NCI-H2227 (cell line): ENCODE measurements around the gene METTL14.

Experiments used
- DNase-seq: peaks from one replicate; lab custom pipeline; 2025; ENCODE audit not compliant: unreplicated experiment; lab: John Stamatoyannopoulos, UW

METTL14 gene

DNA sequence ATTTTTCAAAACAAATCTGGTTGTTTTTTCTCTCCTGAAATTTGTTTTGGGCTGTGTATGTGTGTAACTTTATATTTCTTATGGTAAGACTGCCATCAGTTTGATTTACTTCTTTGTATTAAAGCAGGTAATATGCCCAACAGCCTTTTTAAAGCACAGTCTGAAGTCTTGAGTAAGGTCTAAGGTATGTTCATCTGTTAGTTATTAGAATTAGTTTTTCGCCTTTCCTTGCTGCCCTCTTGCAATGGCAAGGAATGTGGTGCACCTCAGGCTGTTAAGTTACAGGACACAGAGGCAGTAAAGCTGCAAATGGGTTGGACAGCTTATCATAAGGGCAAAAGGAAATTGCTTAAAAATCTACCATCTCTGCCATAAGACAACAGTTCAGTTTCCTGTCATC lies 71.8 kb downstream of the METTL14 start:
- no peak for DNase-seq

GRCh38 chr4:118757761-118758251 lies 72.6 kb downstream of the METTL14 start:
- no peak for DNase-seq

- DNase-seq = no peak
Measured at GRCh38 chr4:118758293-118758692, 73.1 kb downstream of the METTL14 start.

DNA sequence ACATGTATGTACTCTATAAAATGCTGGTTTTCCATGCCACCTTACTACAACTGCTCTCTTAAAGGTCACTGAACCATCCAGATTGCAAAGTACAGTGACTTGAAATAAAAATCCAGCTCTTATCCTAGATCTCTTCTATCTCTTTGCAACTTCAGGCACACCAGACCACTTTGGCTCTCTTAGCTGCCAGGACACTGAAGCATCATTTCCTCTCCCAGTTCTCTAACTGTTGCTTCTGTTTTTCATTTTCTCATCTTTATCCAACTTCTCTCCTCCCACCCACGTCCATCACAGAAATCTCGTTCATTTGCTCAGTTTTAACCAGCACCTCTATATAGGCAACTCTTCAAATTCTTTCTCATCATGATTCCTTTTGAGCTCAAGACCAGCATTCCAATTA lies 74.3 kb downstream of the METTL14 start:
- DNase-seq = no peak

GRCh38 chr4:118760092-118760491 lies 74.9 kb downstream of the METTL14 start:
- no peak for DNase-seq

DNA sequence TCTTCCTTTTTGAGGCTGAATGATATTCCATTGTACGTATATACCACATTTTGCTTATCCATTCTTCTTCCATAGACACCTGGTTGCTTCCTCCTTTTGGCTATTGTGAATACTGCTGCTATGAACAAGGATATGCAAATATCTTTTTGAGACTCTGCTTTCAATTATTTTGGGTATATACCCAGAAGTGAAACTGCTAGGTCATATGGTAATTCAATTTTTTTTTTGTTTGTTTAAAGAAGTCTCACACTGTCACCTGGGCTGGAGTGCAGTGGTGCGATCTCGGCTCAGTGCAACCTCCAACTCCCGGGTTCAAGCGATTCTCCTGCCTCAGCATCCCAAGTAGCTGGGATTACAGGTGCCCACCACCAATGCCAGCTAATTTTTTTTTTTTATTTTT lies 75.3 kb downstream of the METTL14 start:
- no peak for DNase-seq

- DNase-seq = no peak
Measured at GRCh38 chr4:118761397-118762016, 76.3 kb downstream of the METTL14 start.

- no peak for DNase-seq
Measured at GRCh38 chr4:118762155-118762554, 77.0 kb downstream of the METTL14 start.

GRCh38 chr4:118762730-118763477 lies 77.7 kb downstream of the METTL14 start:
- no peak for DNase-seq
